WTC11 (cell line): Measurements from ENCODE around the gene CEP19.

Source experiments
- CTCF ChIP-seq: fragments of 200-600 bp; IDR thresholded peaks from 2 replicates; pipeline ENCODE4 v1.8.0; 2022; ENCODE audit warnings: antibody characterized with exemption
- MYBL2 ChIP-seq: sonication (generic); formaldehyde crosslinking; IDR thresholded peaks from 2 replicates; pipeline ENCODE4 v1.8.1; 2023; ENCODE audit warnings: mild to moderate bottlenecking, moderate library complexity, missing genetic modification reagents
- ZNF263 ChIP-seq: sonication (generic); formaldehyde crosslinking; IDR thresholded peaks from 2 replicates; pipeline ENCODE4 v1.8.1; 2022; ENCODE audit warnings: low read depth, mild to moderate bottlenecking, moderate library complexity, missing genetic modification reagents
- TF ChIP-seq, protein P1 (sequence below): sonication (generic); formaldehyde crosslinking; IDR thresholded peaks from 2 replicates; pipeline ENCODE4 v1.8.0; 2022; ENCODE audit warnings: mild to moderate bottlenecking, missing genetic modification reagents
- TF ChIP-seq, protein P2 (sequence below): sonication (generic); formaldehyde crosslinking; IDR thresholded peaks from 2 replicates; pipeline ENCODE4 v1.8.1; 2022; ENCODE audit warnings: mild to moderate bottlenecking, moderate library complexity, missing genetic modification reagents

DNA sequence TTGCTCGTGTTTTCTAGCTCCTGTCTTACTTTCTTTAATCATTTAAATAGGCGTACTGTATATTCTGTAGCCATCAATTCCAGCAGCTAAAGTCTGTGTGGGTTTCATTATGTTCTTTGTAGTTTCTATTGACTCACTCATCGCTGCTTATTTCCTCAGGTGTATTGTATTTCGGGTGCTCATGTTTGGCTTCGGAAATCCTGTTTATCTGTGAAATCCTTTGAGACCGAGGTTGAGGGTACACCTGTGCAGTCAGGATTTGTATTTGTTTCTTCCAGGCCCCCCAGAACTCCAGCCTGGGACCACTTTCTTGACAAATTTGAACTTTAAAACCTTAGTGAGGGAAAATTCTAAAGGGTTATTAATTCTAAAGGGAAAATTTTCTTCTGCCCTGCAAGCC is 25.6 kb upstream of the CEP19 start:
- TF ChIP-seq, protein P1, sequence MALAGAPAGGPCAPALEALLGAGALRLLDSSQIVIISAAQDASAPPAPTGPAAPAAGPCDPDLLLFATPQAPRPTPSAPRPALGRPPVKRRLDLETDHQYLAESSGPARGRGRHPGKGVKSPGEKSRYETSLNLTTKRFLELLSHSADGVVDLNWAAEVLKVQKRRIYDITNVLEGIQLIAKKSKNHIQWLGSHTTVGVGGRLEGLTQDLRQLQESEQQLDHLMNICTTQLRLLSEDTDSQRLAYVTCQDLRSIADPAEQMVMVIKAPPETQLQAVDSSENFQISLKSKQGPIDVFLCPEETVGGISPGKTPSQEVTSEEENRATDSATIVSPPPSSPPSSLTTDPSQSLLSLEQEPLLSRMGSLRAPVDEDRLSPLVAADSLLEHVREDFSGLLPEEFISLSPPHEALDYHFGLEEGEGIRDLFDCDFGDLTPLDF (CRISPR knock-in tag): no peak
- TF ChIP-seq, protein P2, sequence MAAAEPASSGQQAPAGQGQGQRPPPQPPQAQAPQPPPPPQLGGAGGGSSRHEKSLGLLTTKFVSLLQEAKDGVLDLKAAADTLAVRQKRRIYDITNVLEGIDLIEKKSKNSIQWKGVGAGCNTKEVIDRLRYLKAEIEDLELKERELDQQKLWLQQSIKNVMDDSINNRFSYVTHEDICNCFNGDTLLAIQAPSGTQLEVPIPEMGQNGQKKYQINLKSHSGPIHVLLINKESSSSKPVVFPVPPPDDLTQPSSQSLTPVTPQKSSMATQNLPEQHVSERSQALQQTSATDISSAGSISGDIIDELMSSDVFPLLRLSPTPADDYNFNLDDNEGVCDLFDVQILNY (CRISPR knock-in tag): no peak
- TF ChIP-seq MYBL2 (CRISPR knock-in tag) (no peak), CTCF (no peak), ZNF263 (CRISPR knock-in tag) (no peak)
